Glutamatergic neuron (in vitro differentiated cells): Measurements from ENCODE around the gene ZNF735. TPM values are rescaled to one million over a fixed set of nuclear protein-coding genes. Genes with fewer than 3 reads are reported as not detected.
"Not testable (repeated sequence)": the region's sequence is repeated elsewhere in the genome, so short reads cannot be mapped to it uniquely, and the experiment has no call there.

Experiments used
- DNase-seq: peaks from one replicate; pipeline ENCODE4 v3.0.0; 2022
- H3K27ac Mint-ChIP-seq: one replicate; pipeline ENCODE4 v1.8.0; 2020; ENCODE audit warnings: mild to moderate bottlenecking, mixed read lengths, inconsistent platforms; ENCODE audit not compliant: unreplicated experiment
- H3K27me3 Mint-ChIP-seq: one replicate; pipeline ENCODE4 v1.8.0; 2020; ENCODE audit warnings: mild to moderate bottlenecking, moderate library complexity, mixed read lengths, inconsistent platforms; ENCODE audit not compliant: unreplicated experiment
- H3K36me3 Mint-ChIP-seq: one replicate; pipeline ENCODE4 v1.8.0; 2020; ENCODE audit warnings: mild to moderate bottlenecking, mixed read lengths, inconsistent platforms; ENCODE audit not compliant: unreplicated experiment
- H3K4me1 Mint-ChIP-seq: one replicate; pipeline ENCODE4 v1.8.0; 2020; ENCODE audit warnings: mild to moderate bottlenecking, low read depth, mixed read lengths, inconsistent platforms; ENCODE audit not compliant: unreplicated experiment
- H3K4me3 Mint-ChIP-seq: one replicate; pipeline ENCODE4 v1.8.0; 2020; ENCODE audit warnings: mild to moderate bottlenecking, mixed read lengths, inconsistent platforms; ENCODE audit not compliant: unreplicated experiment
- H3K9me3 Mint-ChIP-seq: one replicate; pipeline ENCODE4 v1.8.0; 2020; ENCODE audit warnings: mild to moderate bottlenecking, moderate library complexity, mixed read lengths, inconsistent platforms; ENCODE audit not compliant: unreplicated experiment
- CTCF ChIP-seq: fragments of 200-600 bp; sonication (generic); IDR thresholded peaks from one replicate; pipeline ENCODE4 v1.5.0; 2021; ENCODE audit not compliant: partially characterized antibody, unreplicated experiment
- long read RNA-seq: library from polyadenylated mRNA; unstranded; transcript quantifications from one replicate; pipeline ENCODE4 v2.0.0, GENCODE V29; 2020; ENCODE audit not compliant: unreplicated experiment
- total RNA-seq: library from RNA; stranded (reverse); fragmentation: NEBNext Ultra II Directional; extraction: Animal tissue kit (Norgen Biotek cat#: 25700); gene quantifications from one replicate; pipeline ENCODE4 v1.2.1, GENCODE V29; 2021; ENCODE audit not compliant: unreplicated experiment

Gene ZNF735
- not detected for total RNA-seq
- long read RNA-seq: 0 reads

GRCh38 chr7:64206903-64207302, at the start of gene ZNF735:
Gene ZNF735, plus strand, starts transcription at chr7:64207203. Its CDS starts 0 bp downstream, at chr7:64207203.
- H3K27ac Mint-ChIP-seq: peak within 1 kb of the TSS; percentile 78
- H3K27me3 Mint-ChIP-seq: peaks cover 2% of the 10 kb centered on the region
- H3K36me3 Mint-ChIP-seq: no peaks in the 10 kb centered on the region
- H3K4me1 Mint-ChIP-seq: no peaks in the 10 kb centered on the region
- peaks cover 12% of the 10 kb centered on the region for H3K9me3 Mint-ChIP-seq
- DNase-seq: no peak
- H3K4me3 Mint-ChIP-seq: no peak within 1 kb of the TSS
- TF ChIP-seq CTCF: no peak

GRCh38 chr7:64170974-64171373, 36.0 kb upstream of the ZNF735 start:
- H3K9me3 Mint-ChIP-seq: peaks cover 10% of the 10 kb centered on the region
- H3K27me3 Mint-ChIP-seq, H3K36me3 Mint-ChIP-seq, DNase-seq, H3K4me1 Mint-ChIP-seq, H3K4me3 Mint-ChIP-seq, H3K27ac Mint-ChIP-seq: not testable (repeated sequence)

GRCh38 chr7:64174328-64174727, 32.7 kb upstream of the ZNF735 start:
- no peak for DNase-seq
- no peak for TF ChIP-seq CTCF
- no peaks in the 10 kb centered on the region for H3K4me1 Mint-ChIP-seq
- H3K9me3 Mint-ChIP-seq: peaks cover 10% of the 10 kb centered on the region
- H3K4me3 Mint-ChIP-seq: no peak overlapping the region
- no peak overlapping the region for H3K27ac Mint-ChIP-seq
- no peaks in the 10 kb centered on the region for H3K36me3 Mint-ChIP-seq
- peaks cover 2% of the 10 kb centered on the region for H3K27me3 Mint-ChIP-seq

- no peak for DNase-seq
- H3K9me3 Mint-ChIP-seq: peaks cover 8% of the 10 kb centered on the region
- TF ChIP-seq CTCF: no peak
- no peaks in the 10 kb centered on the region for H3K36me3 Mint-ChIP-seq
- no peaks in the 10 kb centered on the region for H3K27me3 Mint-ChIP-seq
- no peaks in the 10 kb centered on the region for H3K4me1 Mint-ChIP-seq
- H3K4me3 Mint-ChIP-seq: no peak overlapping the region
- no peak overlapping the region for H3K27ac Mint-ChIP-seq
Observed at GRCh38 chr7:64174941-64175340, 32.1 kb upstream of the ZNF735 start.

GRCh38 chr7:64180989-64181388, 26.0 kb upstream of the ZNF735 start:
- no peak for DNase-seq
- no peaks in the 10 kb centered on the region for H3K36me3 Mint-ChIP-seq
- peaks cover 2% of the 10 kb centered on the region for H3K27me3 Mint-ChIP-seq
- TF ChIP-seq CTCF: peak; percentile 16
- peaks cover 16% of the 10 kb centered on the region for H3K9me3 Mint-ChIP-seq
- H3K27ac Mint-ChIP-seq: no peak overlapping the region
- H3K4me1 Mint-ChIP-seq: no peaks in the 10 kb centered on the region
- H3K4me3 Mint-ChIP-seq: no peak overlapping the region
